Fibroblast of gingiva (primary cell): ENCODE measurements around the gene HGD.
A peak's percentile ranks its signal among the peaks of the same experiment; 100 is the strongest.
"Not testable (repeated sequence)": the region's sequence is repeated elsewhere in the genome, so short reads cannot be mapped to it uniquely, and the experiment has no call there.

ENCODE experiments used
- DNase-seq: peaks from one replicate; pipeline ENCODE4 v3.0.0-alpha.2; 2011; ENCODE audit warnings: low read depth

The HGD gene

GRCh38 chr3:120678984-120679383 is 3.1 kb downstream of the HGD start:
- DNase-seq: no peak

GRCh38 chr3:120678331-120678947 is 3.6 kb downstream of the HGD start:
- DNase-seq: peak; percentile 84

GRCh38 chr3:120677193-120677592 is 4.8 kb downstream of the HGD start:
- not testable (repeated sequence) for DNase-seq

GRCh38 chr3:120673116-120673515 is 8.9 kb downstream of the HGD start:
- DNase-seq: no peak

- no peak for DNase-seq
Observed at GRCh38 chr3:120670576-120670975, 11.5 kb downstream of the HGD start.

GRCh38 chr3:120664926-120665325 is 17.1 kb downstream of the HGD start:
- DNase-seq: no peak

- DNase-seq: no peak
Observed at GRCh38 chr3:120661945-120662344, 20.1 kb downstream of the HGD start.

GRCh38 chr3:120661106-120661905 is 20.7 kb downstream of the HGD start:
- peak; percentile 6 for DNase-seq

- no peak for DNase-seq
Observed at GRCh38 chr3:120659834-120660233, 22.2 kb downstream of the HGD start.

GRCh38 chr3:120659285-120659684 is 22.8 kb downstream of the HGD start:
- no peak for DNase-seq

- DNase-seq: no peak
Observed at GRCh38 chr3:120652896-120653545, 29.0 kb downstream of the HGD start.

- no peak for DNase-seq
Observed at GRCh38 chr3:120652281-120652680, 29.8 kb downstream of the HGD start.

- DNase-seq: no peak
Observed at GRCh38 chr3:120650311-120650710, 31.7 kb downstream of the HGD start.

- DNase-seq: no peak
Observed at GRCh38 chr3:120649830-120650233, 32.2 kb downstream of the HGD start.

- no peak for DNase-seq
Observed at GRCh38 chr3:120648290-120648689, 33.7 kb downstream of the HGD start.

GRCh38 chr3:120646771-120647432 is 35.1 kb downstream of the HGD start:
- DNase-seq: no peak

GRCh38 chr3:120645083-120645845 is 36.8 kb downstream of the HGD start:
- DNase-seq: no peak

- no peak for DNase-seq
Observed at GRCh38 chr3:120642368-120642948, 39.6 kb downstream of the HGD start.

- no peak for DNase-seq
Observed at GRCh38 chr3:120641696-120642246, 40.3 kb downstream of the HGD start.

GRCh38 chr3:120640231-120640630 is 41.8 kb downstream of the HGD start:
- no peak for DNase-seq

GRCh38 chr3:120638820-120639219 is 43.2 kb downstream of the HGD start:
- not testable (repeated sequence) for DNase-seq
